GM23338 (cell line): ENCODE data around the gene LRRC4B. TPM values are rescaled to one million over a fixed set of nuclear protein-coding genes. Genes with fewer than 3 reads are reported as not detected.

Source experiments
- ATAC-seq: fragments of 200-7000 bp; cut with Tn5 transposase; 3 replicates; pipeline ENCODE4 v1.9.1; 2020
- DNase-seq: peaks from one replicate; pipeline ENCODE4 v3.0.0-alpha.2; 2015; ENCODE audit warnings: low spot score
- H2AFZ ChIP-seq: fragments of 200-600 bp; sonication (generic); 2 replicates; pipeline ENCODE4 v1.8.0; 2016; ENCODE audit warnings: antibody characterized with exemption, mild to moderate bottlenecking, moderate library complexity
- H3F3A ChIP-seq: fragments of 200-600 bp; sonication (generic); replicated peaks from 2 replicates; pipeline ENCODE4 v1.8.0; 2017; ENCODE audit warnings: antibody characterized with exemption, mixed run types, low read depth
- H3K27ac ChIP-seq: fragments of 200-600 bp; sonication (generic); 2 replicates; pipeline ENCODE4 v1.6.1; 2016; ENCODE audit warnings: low read depth
- H3K27me3 ChIP-seq: fragments of 200-600 bp; sonication (generic); 2 replicates; pipeline ENCODE4 v1.8.0; 2016; ENCODE audit warnings: mild to moderate bottlenecking, mixed run types, moderate library complexity; ENCODE audit not compliant: insufficient read depth
- H3K36me3 ChIP-seq: fragments of 200-600 bp; sonication (generic); 2 replicates; pipeline ENCODE4 v1.8.0; 2016; ENCODE audit warnings: mild to moderate bottlenecking; ENCODE audit not compliant: insufficient read depth
- H3K4me1 ChIP-seq: fragments of 200-600 bp; sonication (generic); 2 replicates; pipeline ENCODE4 v1.8.0; 2016; ENCODE audit warnings: mild to moderate bottlenecking, moderate library complexity; ENCODE audit not compliant: insufficient read depth
- H3K4me2 ChIP-seq: fragments of 200-600 bp; sonication (generic); 2 replicates; pipeline ENCODE4 v1.7.1; 2017; ENCODE audit warnings: mixed run types
- H3K4me3 ChIP-seq: fragments of 200-600 bp; sonication (generic); 2 replicates; pipeline ENCODE4 v1.6.1; 2016; ENCODE audit warnings: mixed run types
- H3K79me2 ChIP-seq: fragments of 200-600 bp; sonication (generic); replicated peaks from 2 replicates; pipeline ENCODE4 v1.8.0; 2017; ENCODE audit warnings: mild to moderate bottlenecking; ENCODE audit not compliant: insufficient read depth
- H3K9me2 ChIP-seq: fragments of 200-600 bp; sonication (generic); 2 replicates; pipeline ENCODE4 v1.8.0; 2017; ENCODE audit not compliant: insufficient read depth
- H4K20me1 ChIP-seq: fragments of 200-600 bp; sonication (generic); replicated peaks from 2 replicates; pipeline ENCODE4 v1.8.0; 2017; ENCODE audit warnings: mild to moderate bottlenecking; ENCODE audit not compliant: insufficient read depth
- H3K27ac Mint-ChIP-seq: 2 replicates; pipeline ENCODE4 v1.8.0; 2020; ENCODE audit warnings: inconsistent platforms, mild to moderate bottlenecking, moderate library complexity, mixed read lengths
- H3K27me3 Mint-ChIP-seq: 3 replicates; pipeline ENCODE4 v1.8.0; 2022; ENCODE audit warnings: low read depth, mild to moderate bottlenecking, moderate library complexity, mixed read lengths, inconsistent platforms; ENCODE audit not compliant: insufficient read depth, poor library complexity
- H3K36me3 Mint-ChIP-seq: 3 replicates; pipeline ENCODE4 v1.8.0; 2021; ENCODE audit warnings: low read depth, mild to moderate bottlenecking, inconsistent platforms, moderate library complexity, mixed read lengths
- H3K4me1 Mint-ChIP-seq: 3 replicates; pipeline ENCODE4 v1.8.0; 2020; ENCODE audit warnings: mild to moderate bottlenecking, inconsistent platforms, mixed read lengths
- H3K4me3 Mint-ChIP-seq: 3 replicates; pipeline ENCODE4 v1.8.0; 2021; ENCODE audit warnings: moderate library complexity, mild to moderate bottlenecking, inconsistent platforms, mixed read lengths
- H3K9me3 Mint-ChIP-seq: 3 replicates; pipeline ENCODE4 v1.8.0; 2020; ENCODE audit warnings: moderate library complexity, mild to moderate bottlenecking, inconsistent platforms, mixed read lengths
- CREB1 ChIP-seq: fragments of 250-450 bp; sonication (Bioruptor Pico); IDR thresholded peaks from 2 replicates; pipeline ENCODE4 v1.5.0; 2020; ENCODE audit warnings: low read depth, mild to moderate bottlenecking, moderate library complexity
- ETS1 ChIP-seq: IDR thresholded peaks from 2 replicates; pipeline ENCODE4 v1.6.1; 2016; ENCODE audit warnings: antibody characterized with exemption
- EZH2 ChIP-seq: fragments of 200-600 bp; sonication (generic); IDR thresholded peaks from one replicate; pipeline ENCODE4 v1.8.0; 2017; ENCODE audit warnings: antibody characterized with exemption, mild to moderate bottlenecking, low read depth; ENCODE audit not compliant: unreplicated experiment
- EZH2phosphoT487 ChIP-seq: fragments of 200-600 bp; sonication (generic); IDR thresholded peaks from one replicate; pipeline ENCODE4 v1.8.1; 2018; ENCODE audit warnings: antibody characterized with exemption; ENCODE audit not compliant: unreplicated experiment
- JUNB ChIP-seq: IDR thresholded peaks from one replicate; pipeline ENCODE4 v1.6.1; 2016; ENCODE audit warnings: antibody characterized with exemption; ENCODE audit not compliant: unreplicated experiment
- NANOG ChIP-seq: IDR thresholded peaks from 2 replicates; pipeline ENCODE4 v1.6.1; 2016; ENCODE audit warnings: antibody characterized with exemption, borderline replicate concordance
- POLR2AphosphoS5 ChIP-seq: IDR thresholded peaks from 2 replicates; pipeline ENCODE4 v1.6.1; 2016; ENCODE audit warnings: antibody characterized with exemption, low read depth
- STAT1 ChIP-seq: IDR thresholded peaks from one replicate; pipeline ENCODE4 v1.6.1; 2016; ENCODE audit warnings: antibody characterized with exemption; ENCODE audit not compliant: unreplicated experiment
- ZNF114 ChIP-seq: fragments of 250-450 bp; sonication (Bioruptor Pico); IDR thresholded peaks from 2 replicates; pipeline ENCODE4 v1.5.0; 2020; ENCODE audit warnings: mild to moderate bottlenecking, moderate library complexity
- ZNF331 ChIP-seq: fragments of 250-450 bp; sonication (Bioruptor Pico); IDR thresholded peaks from 2 replicates; pipeline ENCODE4 v1.5.0; 2020; ENCODE audit warnings: low read depth, mild to moderate bottlenecking, moderate library complexity
- polyA plus RNA-seq: library from polyadenylated mRNA; unstranded; fragments of >200 nt; fragmentation: Nextera tagmentation; extraction: Ambion mirVana; gene quantifications from 2 replicates; pipeline ENCODE4 v1.2.1, GENCODE V29; 2016
- total RNA-seq: library from RNA; depleted of rRNA; stranded (reverse); fragments of >200 nt; shearing (Covaris generic); gene quantifications from 2 replicates; pipeline ENCODE4 v1.2.3, GENCODE V29; 2014
- TF ChIP-seq, protein P1 (sequence below): IDR thresholded peaks from one replicate; pipeline ENCODE4 v1.6.1; 2018; ENCODE audit warnings: antibody characterized with exemption; ENCODE audit not compliant: unreplicated experiment
- TF ChIP-seq, protein P2 (sequence below): fragments of 250-450 bp; sonication (Bioruptor Pico); IDR thresholded peaks from 2 replicates; pipeline ENCODE4 v1.5.0; 2020; ENCODE audit warnings: mild to moderate bottlenecking, moderate library complexity
- TF ChIP-seq, protein P3 (sequence below), 2 experiments: fragments of 200-600 bp in 1 of 2; sonication (generic) in 1 of 2; conservative IDR thresholded peaks; 2 replicates each; pipeline versions ENCODE4 v1.5.1 to v1.6.1; 2016 to 2017; ENCODE audit warnings: antibody characterized with exemption in 2 of 2, low read depth in 2 of 2, mild to moderate bottlenecking in 2 of 2, moderate library complexity in 1 of 2

The LRRC4B gene
- total and polyA plus RNA-seq, 2 experiments from 2014 or later: 2.0 to 13.2 TPM

- Mint-ChIP-seq H3K4me1 (no peaks in the 10 kb centered on the region), H3K27ac (no peak overlapping the region), H3K27me3 (peaks cover 21% of the 10 kb centered on the region), H3K4me3 (no peak overlapping the region), H3K36me3 (peaks cover 42% of the 10 kb centered on the region), H3K9me3 (peaks cover 83% of the 10 kb centered on the region)
- no peak for ATAC-seq
- Histone ChIP-seq H3K4me2 (no peak overlapping the region), H3K4me3 (no peak overlapping the region), H3K79me2 (no peaks in the 10 kb centered on the region), H3K9me2 (no peaks in the 10 kb centered on the region), H3K4me1 (peaks cover 28% of the 10 kb centered on the region), H3F3A (no peaks in the 10 kb centered on the region), H3K27ac (no peak overlapping the region), H2AFZ (no peak overlapping the region), H4K20me1 (0 out of 2 replicates have a peak, but pooled peaks cover 3% of the 10 kb centered on the region), H3K36me3 (no peaks in the 10 kb centered on the region), H3K27me3 (peaks cover 53% of the 10 kb centered on the region)
- DNase-seq: no peak
- TF ChIP-seq CREB1 (no peak), ZNF331 (no peak), EZH2 (no peak), ZNF114 (CRISPR knock-in tag) (no peak), NANOG (no peak), POLR2AphosphoS5 (no peak), STAT1 (no peak), EZH2phosphoT487 (no peak), JUNB (no peak), ETS1 (no peak)
- TF ChIP-seq, protein P1, sequence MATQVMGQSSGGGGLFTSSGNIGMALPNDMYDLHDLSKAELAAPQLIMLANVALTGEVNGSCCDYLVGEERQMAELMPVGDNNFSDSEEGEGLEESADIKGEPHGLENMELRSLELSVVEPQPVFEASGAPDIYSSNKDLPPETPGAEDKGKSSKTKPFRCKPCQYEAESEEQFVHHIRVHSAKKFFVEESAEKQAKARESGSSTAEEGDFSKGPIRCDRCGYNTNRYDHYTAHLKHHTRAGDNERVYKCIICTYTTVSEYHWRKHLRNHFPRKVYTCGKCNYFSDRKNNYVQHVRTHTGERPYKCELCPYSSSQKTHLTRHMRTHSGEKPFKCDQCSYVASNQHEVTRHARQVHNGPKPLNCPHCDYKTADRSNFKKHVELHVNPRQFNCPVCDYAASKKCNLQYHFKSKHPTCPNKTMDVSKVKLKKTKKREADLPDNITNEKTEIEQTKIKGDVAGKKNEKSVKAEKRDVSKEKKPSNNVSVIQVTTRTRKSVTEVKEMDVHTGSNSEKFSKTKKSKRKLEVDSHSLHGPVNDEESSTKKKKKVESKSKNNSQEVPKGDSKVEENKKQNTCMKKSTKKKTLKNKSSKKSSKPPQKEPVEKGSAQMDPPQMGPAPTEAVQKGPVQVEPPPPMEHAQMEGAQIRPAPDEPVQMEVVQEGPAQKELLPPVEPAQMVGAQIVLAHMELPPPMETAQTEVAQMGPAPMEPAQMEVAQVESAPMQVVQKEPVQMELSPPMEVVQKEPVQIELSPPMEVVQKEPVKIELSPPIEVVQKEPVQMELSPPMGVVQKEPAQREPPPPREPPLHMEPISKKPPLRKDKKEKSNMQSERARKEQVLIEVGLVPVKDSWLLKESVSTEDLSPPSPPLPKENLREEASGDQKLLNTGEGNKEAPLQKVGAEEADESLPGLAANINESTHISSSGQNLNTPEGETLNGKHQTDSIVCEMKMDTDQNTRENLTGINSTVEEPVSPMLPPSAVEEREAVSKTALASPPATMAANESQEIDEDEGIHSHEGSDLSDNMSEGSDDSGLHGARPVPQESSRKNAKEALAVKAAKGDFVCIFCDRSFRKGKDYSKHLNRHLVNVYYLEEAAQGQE: no peak
- TF ChIP-seq, protein P2, sequence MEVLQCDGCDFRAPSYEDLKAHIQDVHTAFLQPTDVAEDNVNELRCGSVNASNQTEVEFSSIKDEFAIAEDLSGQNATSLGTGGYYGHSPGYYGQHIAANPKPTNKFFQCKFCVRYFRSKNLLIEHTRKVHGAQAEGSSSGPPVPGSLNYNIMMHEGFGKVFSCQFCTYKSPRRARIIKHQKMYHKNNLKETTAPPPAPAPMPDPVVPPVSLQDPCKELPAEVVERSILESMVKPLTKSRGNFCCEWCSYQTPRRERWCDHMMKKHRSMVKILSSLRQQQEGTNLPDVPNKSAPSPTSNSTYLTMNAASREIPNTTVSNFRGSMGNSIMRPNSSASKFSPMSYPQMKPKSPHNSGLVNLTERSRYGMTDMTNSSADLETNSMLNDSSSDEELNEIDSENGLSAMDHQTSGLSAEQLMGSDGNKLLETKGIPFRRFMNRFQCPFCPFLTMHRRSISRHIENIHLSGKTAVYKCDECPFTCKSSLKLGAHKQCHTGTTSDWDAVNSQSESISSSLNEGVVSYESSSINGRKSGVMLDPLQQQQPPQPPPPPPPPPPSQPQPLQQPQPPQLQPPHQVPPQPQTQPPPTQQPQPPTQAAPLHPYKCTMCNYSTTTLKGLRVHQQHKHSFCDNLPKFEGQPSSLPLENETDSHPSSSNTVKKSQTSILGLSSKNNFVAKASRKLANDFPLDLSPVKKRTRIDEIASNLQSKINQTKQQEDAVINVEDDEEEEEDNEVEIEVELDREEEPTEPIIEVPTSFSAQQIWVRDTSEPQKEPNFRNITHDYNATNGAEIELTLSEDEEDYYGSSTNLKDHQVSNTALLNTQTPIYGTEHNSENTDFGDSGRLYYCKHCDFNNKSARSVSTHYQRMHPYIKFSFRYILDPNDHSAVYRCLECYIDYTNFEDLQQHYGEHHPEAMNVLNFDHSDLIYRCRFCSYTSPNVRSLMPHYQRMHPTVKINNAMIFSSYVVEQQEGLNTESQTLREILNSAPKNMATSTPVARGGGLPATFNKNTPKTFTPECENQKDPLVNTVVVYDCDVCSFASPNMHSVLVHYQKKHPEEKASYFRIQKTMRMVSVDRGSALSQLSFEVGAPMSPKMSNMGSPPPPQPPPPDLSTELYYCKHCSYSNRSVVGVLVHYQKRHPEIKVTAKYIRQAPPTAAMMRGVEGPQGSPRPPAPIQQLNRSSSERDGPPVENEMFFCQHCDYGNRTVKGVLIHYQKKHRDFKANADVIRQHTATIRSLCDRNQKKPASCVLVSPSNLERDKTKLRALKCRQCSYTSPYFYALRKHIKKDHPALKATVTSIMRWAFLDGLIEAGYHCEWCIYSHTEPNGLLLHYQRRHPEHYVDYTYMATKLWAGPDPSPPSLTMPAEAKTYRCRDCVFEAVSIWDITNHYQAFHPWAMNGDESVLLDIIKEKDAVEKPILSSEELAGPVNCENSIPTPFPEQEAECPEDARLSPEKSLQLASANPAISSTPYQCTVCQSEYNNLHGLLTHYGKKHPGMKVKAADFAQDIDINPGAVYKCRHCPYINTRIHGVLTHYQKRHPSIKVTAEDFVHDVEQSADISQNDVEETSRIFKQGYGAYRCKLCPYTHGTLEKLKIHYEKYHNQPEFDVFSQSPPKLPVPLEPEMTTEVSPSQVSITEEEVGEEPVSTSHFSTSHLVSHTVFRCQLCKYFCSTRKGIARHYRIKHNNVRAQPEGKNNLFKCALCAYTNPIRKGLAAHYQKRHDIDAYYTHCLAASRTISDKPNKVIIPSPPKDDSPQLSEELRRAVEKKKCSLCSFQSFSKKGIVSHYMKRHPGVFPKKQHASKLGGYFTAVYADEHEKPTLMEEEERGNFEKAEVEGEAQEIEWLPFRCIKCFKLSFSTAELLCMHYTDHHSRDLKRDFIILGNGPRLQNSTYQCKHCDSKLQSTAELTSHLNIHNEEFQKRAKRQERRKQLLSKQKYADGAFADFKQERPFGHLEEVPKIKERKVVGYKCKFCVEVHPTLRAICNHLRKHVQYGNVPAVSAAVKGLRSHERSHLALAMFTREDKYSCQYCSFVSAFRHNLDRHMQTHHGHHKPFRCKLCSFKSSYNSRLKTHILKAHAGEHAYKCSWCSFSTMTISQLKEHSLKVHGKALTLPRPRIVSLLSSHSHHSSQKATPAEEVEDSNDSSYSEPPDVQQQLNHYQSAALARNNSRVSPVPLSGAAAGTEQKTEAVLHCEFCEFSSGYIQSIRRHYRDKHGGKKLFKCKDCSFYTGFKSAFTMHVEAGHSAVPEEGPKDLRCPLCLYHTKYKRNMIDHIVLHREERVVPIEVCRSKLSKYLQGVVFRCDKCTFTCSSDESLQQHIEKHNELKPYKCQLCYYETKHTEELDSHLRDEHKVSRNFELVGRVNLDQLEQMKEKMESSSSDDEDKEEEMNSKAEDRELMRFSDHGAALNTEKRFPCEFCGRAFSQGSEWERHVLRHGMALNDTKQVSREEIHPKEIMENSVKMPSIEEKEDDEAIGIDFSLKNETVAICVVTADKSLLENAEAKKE (CRISPR knock-in tag): no peak
- TF ChIP-seq, protein P3, sequence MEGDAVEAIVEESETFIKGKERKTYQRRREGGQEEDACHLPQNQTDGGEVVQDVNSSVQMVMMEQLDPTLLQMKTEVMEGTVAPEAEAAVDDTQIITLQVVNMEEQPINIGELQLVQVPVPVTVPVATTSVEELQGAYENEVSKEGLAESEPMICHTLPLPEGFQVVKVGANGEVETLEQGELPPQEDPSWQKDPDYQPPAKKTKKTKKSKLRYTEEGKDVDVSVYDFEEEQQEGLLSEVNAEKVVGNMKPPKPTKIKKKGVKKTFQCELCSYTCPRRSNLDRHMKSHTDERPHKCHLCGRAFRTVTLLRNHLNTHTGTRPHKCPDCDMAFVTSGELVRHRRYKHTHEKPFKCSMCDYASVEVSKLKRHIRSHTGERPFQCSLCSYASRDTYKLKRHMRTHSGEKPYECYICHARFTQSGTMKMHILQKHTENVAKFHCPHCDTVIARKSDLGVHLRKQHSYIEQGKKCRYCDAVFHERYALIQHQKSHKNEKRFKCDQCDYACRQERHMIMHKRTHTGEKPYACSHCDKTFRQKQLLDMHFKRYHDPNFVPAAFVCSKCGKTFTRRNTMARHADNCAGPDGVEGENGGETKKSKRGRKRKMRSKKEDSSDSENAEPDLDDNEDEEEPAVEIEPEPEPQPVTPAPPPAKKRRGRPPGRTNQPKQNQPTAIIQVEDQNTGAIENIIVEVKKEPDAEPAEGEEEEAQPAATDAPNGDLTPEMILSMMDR (conservative IDR thresholded peaks at IDR 0.05; ENCODE audit: low read depth in 2 of 2): no peak
These were observed 4.6 kb downstream of the LRRC4B start for GRCh38 chr19:50563597-50563996.
